Osteoblast (primary cell): ENCODE measurements around the gene PCDH17. TPM values are rescaled to one million over a fixed set of nuclear protein-coding genes. Genes with fewer than 3 reads are reported as not detected.

Experiments used
- DNase-seq: peaks from one replicate; pipeline ENCODE4 v3.0.0; 2011; ENCODE audit warnings: low spot score, mixed read lengths; ENCODE audit not compliant: insufficient read length; ENCODE audit errors: missing footprints
- H2AFZ ChIP-seq: 2 replicates; pipeline ENCODE4 v1.6.0; 2011; ENCODE audit warnings: mild to moderate bottlenecking, low read length
- H3K27ac ChIP-seq: 2 replicates; pipeline ENCODE4 v1.5.1; 2011; ENCODE audit warnings: mild to moderate bottlenecking, low read depth, low read length, moderate library complexity
- H3K27me3 ChIP-seq: 2 replicates; pipeline ENCODE4 v1.6.0; 2012; ENCODE audit warnings: mild to moderate bottlenecking, control low read depth, inconsistent platforms, low read length, moderate library complexity; ENCODE audit not compliant: insufficient read depth
- H3K36me3 ChIP-seq: 2 replicates; pipeline ENCODE4 v1.5.1; 2011; ENCODE audit warnings: mild to moderate bottlenecking, low read length, control low read depth, moderate library complexity; ENCODE audit not compliant: insufficient read depth
- H3K4me1 ChIP-seq: 2 replicates; pipeline ENCODE4 v1.5.1; 2011; ENCODE audit warnings: mild to moderate bottlenecking, low read length, control low read depth, moderate library complexity; ENCODE audit not compliant: insufficient read depth
- H3K4me2 ChIP-seq: 2 replicates; pipeline ENCODE4 v1.6.0; 2011; ENCODE audit warnings: mild to moderate bottlenecking, low read length; ENCODE audit not compliant: insufficient read depth
- H3K4me3 ChIP-seq: fragments of 200-600 bp; sonication (generic); 3 replicates; pipeline ENCODE4 v1.5.1; 2012; ENCODE audit warnings: mild to moderate bottlenecking, low read length, inconsistent platforms; ENCODE audit not compliant: insufficient read depth
- H3K79me2 ChIP-seq: 2 replicates; pipeline ENCODE4 v1.6.0; 2012; ENCODE audit warnings: mild to moderate bottlenecking, low read length, control low read depth, inconsistent platforms; ENCODE audit not compliant: insufficient read depth
- H3K9me3 ChIP-seq: 2 replicates; pipeline ENCODE4 v1.5.1; 2011; ENCODE audit warnings: low read depth, low read length, control low read depth
- H4K20me1 ChIP-seq: 2 replicates; pipeline ENCODE4 v1.6.0; 2012; ENCODE audit warnings: mild to moderate bottlenecking, low read length, control low read depth; ENCODE audit not compliant: insufficient read depth
- CTCF ChIP-seq: IDR thresholded peaks from 2 replicates; pipeline ENCODE4 v1.5.1; 2011; ENCODE audit warnings: mild to moderate bottlenecking, low read depth, low read length, moderate library complexity; ENCODE audit errors: extremely low read depth
- total RNA-seq: library from RNA; depleted of rRNA; stranded (reverse); fragments of >200 nt; gene quantifications from 2 replicates; pipeline ENCODE4 v1.2.3, GENCODE V29; 2012

The PCDH17 gene
- total RNA-seq, 1 donor, result under 0.01 TPM

GRCh38 chr13:57673197-57673596 lies 41.7 kb downstream of the PCDH17 start:
- no peaks in the 10 kb centered on the region for H3K27me3 ChIP-seq
- H3K27ac ChIP-seq, result no peak overlapping the region

GRCh38 chr13:57675526-57675925 lies 44.0 kb downstream of the PCDH17 start:
- DNase-seq, result no peak
- no peak overlapping the region for H3K27ac ChIP-seq
- no peak for TF ChIP-seq CTCF
- H3K4me3 ChIP-seq, result no peak overlapping the region
- no peaks in the 10 kb centered on the region for H3K4me1 ChIP-seq
- H3K79me2 ChIP-seq, result no peaks in the 10 kb centered on the region
- H2AFZ ChIP-seq, result no peak overlapping the region
- H3K27me3 ChIP-seq, result no peaks in the 10 kb centered on the region
- no peak overlapping the region for H3K4me2 ChIP-seq
- H3K36me3 ChIP-seq, result no peaks in the 10 kb centered on the region
- peaks cover 3% of the 10 kb centered on the region for H3K9me3 ChIP-seq
- no peaks in the 10 kb centered on the region for H4K20me1 ChIP-seq

More at GRCh38 chr13:57673197-57673596, 41.7 kb downstream of the PCDH17 start:
- no peak for DNase-seq
- H3K4me3 ChIP-seq, result no peak overlapping the region
- no peak overlapping the region for H3K4me2 ChIP-seq
- H3K79me2 ChIP-seq, result no peaks in the 10 kb centered on the region
- H3K4me1 ChIP-seq, result no peaks in the 10 kb centered on the region
- H3K9me3 ChIP-seq, result peaks cover 3% of the 10 kb centered on the region
- no peaks in the 10 kb centered on the region for H4K20me1 ChIP-seq
- H2AFZ ChIP-seq, result no peak overlapping the region
- TF ChIP-seq CTCF, result no peak
- no peaks in the 10 kb centered on the region for H3K36me3 ChIP-seq

- no peak overlapping the region for H3K4me3 ChIP-seq
- no peak overlapping the region for H3K4me2 ChIP-seq
- H3K36me3 ChIP-seq, result no peaks in the 10 kb centered on the region
- H2AFZ ChIP-seq, result no peak overlapping the region
- DNase-seq, result no peak
- no peak for TF ChIP-seq CTCF
- no peak overlapping the region for H3K27ac ChIP-seq
- H3K79me2 ChIP-seq, result no peaks in the 10 kb centered on the region
- no peaks in the 10 kb centered on the region for H3K27me3 ChIP-seq
- no peaks in the 10 kb centered on the region for H3K9me3 ChIP-seq
- no peaks in the 10 kb centered on the region for H4K20me1 ChIP-seq
- H3K4me1 ChIP-seq, result no peaks in the 10 kb centered on the region
Measured at GRCh38 chr13:57680609-57681008, 49.1 kb downstream of the PCDH17 start.

- Histone ChIP-seq H3K4me3 (no peak overlapping the region), H3K36me3 (no peaks in the 10 kb centered on the region), H4K20me1 (no peaks in the 10 kb centered on the region), H3K9me3 (peaks cover 1% of the 10 kb centered on the region), H3K4me2 (no peak overlapping the region), H3K27ac (no peak overlapping the region), H3K27me3 (no peaks in the 10 kb centered on the region), H3K4me1 (no peaks in the 10 kb centered on the region), H3K79me2 (no peaks in the 10 kb centered on the region), H2AFZ (no peak overlapping the region)
- TF ChIP-seq CTCF, result no peak
- no peak for DNase-seq
Measured at GRCh38 chr13:57682128-57682716, 50.7 kb downstream of the PCDH17 start.
